ENCODE results near the gene KLC1.

- TF ChIP-seq CTCF (IDR thresholded peaks at IDR 0.05), result no peak
- no peak for TF ChIP-seq POLR2AphosphoS5 (IDR thresholded peaks at IDR 0.05)
- no peak for TF ChIP-seq POLR2A (IDR thresholded peaks at IDR 0.05)
Measured at GRCh38 chr14:103726474-103726873, 97.5 kb downstream of the KLC1 start.

All from sigmoid colon (tissue), 4 donors.